Smooth muscle cell (in vitro differentiated cells): ENCODE data around the gene PPP4C. TPM values are rescaled to one million over a fixed set of nuclear protein-coding genes. Genes with fewer than 3 reads are reported as not detected.
A peak's percentile ranks its signal among the peaks of the same experiment; 100 is the strongest.

Source experiments
- DNase-seq: peaks from one replicate; lab custom pipeline; 2025; ENCODE audit not compliant: unreplicated experiment; lab: John Stamatoyannopoulos, UW
- H2AFZ ChIP-seq: fragments of 200-600 bp; sonication (generic); 2 replicates; pipeline ENCODE4 v1.6.0; 2016; ENCODE audit warnings: antibody characterized with exemption, low read depth, mild to moderate bottlenecking
- H3F3A ChIP-seq: fragments of 200-600 bp; sonication (generic); 2 replicates; pipeline ENCODE4 v1.6.0; 2017; ENCODE audit warnings: antibody characterized with exemption, low read depth
- H3K27ac ChIP-seq: fragments of 200-600 bp; sonication (generic); 2 replicates; pipeline ENCODE4 v1.5.1; 2016; ENCODE audit warnings: low read depth, mild to moderate bottlenecking
- H3K27me3 ChIP-seq: fragments of 200-600 bp; sonication (generic); 2 replicates; pipeline ENCODE4 v1.6.1; 2016; ENCODE audit warnings: low read depth, mild to moderate bottlenecking
- H3K36me3 ChIP-seq: fragments of 200-600 bp; sonication (generic); 2 replicates; pipeline ENCODE4 v1.5.1; 2016; ENCODE audit warnings: low read depth
- H3K4me1 ChIP-seq: fragments of 200-600 bp; sonication (generic); 2 replicates; pipeline ENCODE4 v1.5.1; 2016; ENCODE audit warnings: low read depth
- H3K4me2 ChIP-seq: fragments of 200-600 bp; sonication (generic); 2 replicates; pipeline ENCODE4 v1.6.0; 2016; ENCODE audit warnings: mild to moderate bottlenecking
- H3K4me3 ChIP-seq: fragments of 200-600 bp; sonication (generic); 2 replicates; pipeline ENCODE4 v1.5.1; 2016; ENCODE audit warnings: mild to moderate bottlenecking
- H3K79me2 ChIP-seq: fragments of 200-600 bp; sonication (generic); 2 replicates; pipeline ENCODE4 v1.6.0; 2016; ENCODE audit warnings: low read depth, mild to moderate bottlenecking
- H3K9ac ChIP-seq: fragments of 200-600 bp; sonication (generic); 2 replicates; pipeline ENCODE4 v1.6.0; 2016; ENCODE audit warnings: low read depth
- H3K9me3 ChIP-seq: fragments of 200-600 bp; sonication (generic); replicated peaks from 2 replicates; pipeline ENCODE4 v1.5.1; 2016; ENCODE audit warnings: low read depth
- H4K20me1 ChIP-seq: fragments of 200-600 bp; sonication (generic); 2 replicates; pipeline ENCODE4 v1.6.0; 2016; ENCODE audit warnings: low read depth
- WGBS: methylation state at CpG from one replicate; pipeline ENCODE4 v1.1.7; 2016; ENCODE audit warnings: low lambda C conversion rate; 5-methylcytosine and 5-hydroxymethylcytosine counted together
- polyA plus RNA-seq: library from polyadenylated mRNA; unstranded; fragments of >200 nt; fragmentation: Nextera tagmentation; extraction: Ambion mirVana; gene quantifications from 2 replicates; pipeline ENCODE4 v1.2.1, GENCODE V29; 2016
- total RNA-seq: library from RNA; depleted of rRNA; stranded (reverse); fragments of >200 nt; gene quantifications from 2 replicates; pipeline ENCODE4 v1.2.3, GENCODE V29; 2014
- TF ChIP-seq, protein P1 (sequence below): fragments of 200-600 bp; sonication (generic); IDR thresholded peaks from 2 replicates; pipeline ENCODE4 v1.5.1; 2017; ENCODE audit warnings: borderline replicate concordance, mild to moderate bottlenecking, antibody characterized with exemption; ENCODE audit not compliant: insufficient read depth, poor library complexity, severe bottlenecking

The PPP4C gene
- total and polyA plus RNA-seq, 2 experiments from 2014 or later: 111 to 224 TPM

DNA sequence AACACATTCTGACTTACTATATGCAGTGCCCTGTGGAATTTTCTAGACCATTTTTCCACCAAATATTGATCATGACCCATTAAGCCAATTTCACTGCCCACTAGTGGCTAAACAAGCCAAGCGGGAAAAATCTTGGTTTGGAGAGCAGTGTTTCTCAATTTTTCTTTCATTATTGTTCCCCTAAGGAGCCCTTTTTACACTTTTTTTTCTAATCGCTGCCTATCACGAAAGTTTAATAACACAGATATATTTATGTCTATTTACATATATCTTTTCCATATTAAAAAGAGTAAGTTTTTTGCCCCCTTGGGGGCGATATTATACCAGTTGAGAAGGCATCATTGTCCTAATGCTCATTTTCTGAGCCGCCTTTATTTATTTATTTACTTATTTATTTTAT lies 34.0 kb upstream of the PPP4C start:
- WGBS: 50% methylated on average over 5 of the region's 5 CpGs
- Histone ChIP-seq H3K4me2 (no peak overlapping the region), H3K9me3 (no peaks in the 10 kb centered on the region), H3K4me3 (no peak overlapping the region), H3K79me2 (no peaks in the 10 kb centered on the region), H4K20me1 (no peaks in the 10 kb centered on the region), H3F3A (no peaks in the 10 kb centered on the region), H3K27ac (no peak overlapping the region), H3K27me3 (peaks cover 8% of the 10 kb centered on the region), H3K9ac (no peak overlapping the region), H3K4me1 (no peaks in the 10 kb centered on the region), H3K36me3 (no peaks in the 10 kb centered on the region), H2AFZ (no peak overlapping the region)
- no peak for DNase-seq
- TF ChIP-seq, protein P1, sequence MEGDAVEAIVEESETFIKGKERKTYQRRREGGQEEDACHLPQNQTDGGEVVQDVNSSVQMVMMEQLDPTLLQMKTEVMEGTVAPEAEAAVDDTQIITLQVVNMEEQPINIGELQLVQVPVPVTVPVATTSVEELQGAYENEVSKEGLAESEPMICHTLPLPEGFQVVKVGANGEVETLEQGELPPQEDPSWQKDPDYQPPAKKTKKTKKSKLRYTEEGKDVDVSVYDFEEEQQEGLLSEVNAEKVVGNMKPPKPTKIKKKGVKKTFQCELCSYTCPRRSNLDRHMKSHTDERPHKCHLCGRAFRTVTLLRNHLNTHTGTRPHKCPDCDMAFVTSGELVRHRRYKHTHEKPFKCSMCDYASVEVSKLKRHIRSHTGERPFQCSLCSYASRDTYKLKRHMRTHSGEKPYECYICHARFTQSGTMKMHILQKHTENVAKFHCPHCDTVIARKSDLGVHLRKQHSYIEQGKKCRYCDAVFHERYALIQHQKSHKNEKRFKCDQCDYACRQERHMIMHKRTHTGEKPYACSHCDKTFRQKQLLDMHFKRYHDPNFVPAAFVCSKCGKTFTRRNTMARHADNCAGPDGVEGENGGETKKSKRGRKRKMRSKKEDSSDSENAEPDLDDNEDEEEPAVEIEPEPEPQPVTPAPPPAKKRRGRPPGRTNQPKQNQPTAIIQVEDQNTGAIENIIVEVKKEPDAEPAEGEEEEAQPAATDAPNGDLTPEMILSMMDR: peak; percentile 62

DNA sequence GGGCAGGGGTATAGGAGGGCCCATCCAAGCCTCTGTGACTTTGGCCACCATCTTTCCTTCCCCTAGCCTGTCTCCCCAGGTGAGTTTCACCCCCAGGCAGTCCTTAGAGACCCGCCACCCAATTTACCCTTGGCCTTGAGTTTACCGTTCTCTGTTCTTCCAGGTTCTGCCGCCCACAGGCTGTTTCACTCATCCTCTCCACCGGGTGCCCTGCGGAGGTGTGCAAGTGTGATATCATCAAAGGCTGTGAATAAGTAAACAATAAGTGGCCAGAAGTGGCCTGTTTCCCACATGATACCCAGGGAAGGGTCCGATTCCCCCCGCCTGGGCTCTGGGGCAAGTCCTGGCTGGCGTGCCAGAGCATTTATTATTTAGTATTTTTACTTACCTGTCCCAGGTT lies 29.6 kb upstream of the PPP4C start:
- Histone ChIP-seq H3K79me2 (no peaks in the 10 kb centered on the region), H3K27me3 (no peaks in the 10 kb centered on the region), H3K4me2 (no peak overlapping the region), H4K20me1 (no peaks in the 10 kb centered on the region), H3K36me3 (no peaks in the 10 kb centered on the region), H2AFZ (no peak overlapping the region), H3K4me1 (no peaks in the 10 kb centered on the region), H3K9me3 (no peaks in the 10 kb centered on the region), H3K4me3 (no peak overlapping the region), H3K9ac (no peak overlapping the region), H3F3A (peaks cover 3% of the 10 kb centered on the region), H3K27ac (no peak overlapping the region)
- no peak for DNase-seq
- TF ChIP-seq, protein P1: no peak
- 81% methylated on average over 8 of the region's 8 CpGs for WGBS

DNA sequence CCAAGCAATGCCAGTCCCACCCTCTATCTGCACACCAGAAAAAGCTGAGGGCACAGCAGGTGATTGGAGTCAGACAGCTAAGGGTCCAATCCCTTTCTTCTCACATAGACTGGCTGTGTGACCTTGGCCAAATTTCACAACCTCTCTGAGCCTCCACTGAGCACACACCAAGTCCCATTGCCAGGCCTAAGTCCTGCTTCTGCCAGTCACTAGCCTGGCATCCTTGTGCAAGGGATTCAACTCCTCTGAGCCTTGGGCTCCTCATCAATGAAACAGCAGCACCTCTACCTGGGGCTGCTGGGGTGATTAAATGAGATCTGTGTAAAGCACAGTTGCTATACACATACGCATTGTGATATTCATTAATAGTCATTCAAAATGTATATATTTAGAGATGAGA lies 29.2 kb upstream of the PPP4C start:
- Histone ChIP-seq H3K9me3 (no peaks in the 10 kb centered on the region), H2AFZ (no peak overlapping the region), H3K4me2 (no peak overlapping the region), H3K9ac (no peak overlapping the region), H3K4me3 (no peak overlapping the region), H3K27me3 (no peaks in the 10 kb centered on the region), H4K20me1 (no peaks in the 10 kb centered on the region), H3F3A (peaks cover 4% of the 10 kb centered on the region), H3K4me1 (no peaks in the 10 kb centered on the region), H3K27ac (no peak overlapping the region), H3K79me2 (no peaks in the 10 kb centered on the region), H3K36me3 (no peaks in the 10 kb centered on the region)
- DNase-seq: no peak
- 91% methylated on average over 1 of the region's 1 CpG for WGBS
- TF ChIP-seq, protein P1: no peak

DNA sequence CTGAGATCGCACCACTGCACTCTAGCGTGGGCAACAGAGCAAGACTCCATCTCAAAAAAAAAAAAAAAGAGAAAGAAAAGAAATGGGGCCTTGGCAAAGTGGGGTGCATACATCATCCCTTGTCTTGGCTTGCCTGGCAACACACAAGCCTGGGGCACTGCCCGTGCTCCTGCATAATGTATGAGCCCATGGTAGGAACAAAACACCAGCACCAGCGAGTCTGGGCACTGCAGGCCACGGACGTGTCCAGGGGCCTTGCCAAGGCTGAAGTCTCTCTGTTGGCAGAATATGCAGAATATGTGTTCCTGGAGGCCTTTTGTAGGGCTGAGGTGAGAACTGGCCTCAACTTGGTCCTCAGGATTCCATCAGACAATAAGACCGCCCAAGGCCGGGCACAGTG lies 25.9 kb upstream of the PPP4C start:
- H3K27ac ChIP-seq: no peak overlapping the region
- no peak overlapping the region for H3K9ac ChIP-seq
- H3K4me1 ChIP-seq: peaks cover 8% of the 10 kb centered on the region
- no peaks in the 10 kb centered on the region for H4K20me1 ChIP-seq
- no peak overlapping the region for H2AFZ ChIP-seq
- no peak overlapping the region for H3K4me2 ChIP-seq
- H3K36me3 ChIP-seq: no peaks in the 10 kb centered on the region
- WGBS: 98% methylated on average over 8 of the region's 8 CpGs
- DNase-seq: no peak
- no peaks in the 10 kb centered on the region for H3K27me3 ChIP-seq
- H3K4me3 ChIP-seq: no peak overlapping the region
- no peaks in the 10 kb centered on the region for H3K9me3 ChIP-seq
- H3F3A ChIP-seq: peaks cover 13% of the 10 kb centered on the region
- TF ChIP-seq, protein P1: no peak
- no peaks in the 10 kb centered on the region for H3K79me2 ChIP-seq
